ENCODE data around the gene NPPA. TPM values are rescaled to one million over a fixed set of nuclear protein-coding genes. Genes with fewer than 3 reads are reported as not detected.

The NPPA gene
- total RNA-seq, 1 experiment from 2014 or later, result not detected

DNA sequence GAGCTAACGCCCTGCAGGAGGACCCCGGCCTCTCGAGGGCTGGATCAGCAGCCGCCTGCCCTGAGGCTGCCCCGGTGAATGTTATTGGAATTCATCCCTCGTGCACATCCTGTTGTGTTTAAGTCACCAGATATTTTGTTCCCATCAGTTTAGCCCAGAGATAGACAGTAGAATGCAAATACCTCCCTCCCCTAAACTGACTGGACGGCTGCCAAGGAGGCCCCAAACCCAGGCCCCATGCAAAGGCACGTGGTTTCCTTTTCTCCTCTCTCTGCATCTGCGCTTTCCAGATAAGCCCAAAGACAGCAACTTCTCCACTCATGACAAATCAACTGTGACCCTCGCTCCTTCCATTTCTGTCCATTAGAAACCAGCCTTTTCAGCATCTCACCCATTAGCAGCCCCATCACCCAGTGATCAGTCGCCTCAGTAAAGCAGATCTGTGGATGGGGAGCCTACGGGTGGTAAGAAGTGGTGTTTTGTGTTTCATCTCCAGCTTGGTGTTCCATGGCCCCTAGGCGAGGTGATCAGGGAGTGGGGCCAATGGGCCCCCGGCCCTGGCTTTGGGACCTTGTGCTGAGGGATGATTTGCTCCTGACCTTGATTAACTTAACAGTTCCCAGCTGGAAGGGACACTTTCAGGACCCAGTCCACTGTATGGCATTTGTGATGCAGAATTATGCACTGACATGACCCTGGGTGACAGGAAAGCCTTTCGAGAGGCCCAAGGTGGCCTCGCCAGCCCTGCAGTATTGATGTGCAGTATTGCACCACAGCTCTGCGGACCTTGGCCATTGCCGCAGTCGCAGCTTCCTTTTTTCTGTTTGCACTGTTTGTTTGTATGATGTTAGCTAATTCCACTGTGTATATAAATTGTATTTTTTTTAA, 5.2 kb downstream of the NPPA start:
- DNase-seq (ENCODE audit: low spot score), result no peak

DNA sequence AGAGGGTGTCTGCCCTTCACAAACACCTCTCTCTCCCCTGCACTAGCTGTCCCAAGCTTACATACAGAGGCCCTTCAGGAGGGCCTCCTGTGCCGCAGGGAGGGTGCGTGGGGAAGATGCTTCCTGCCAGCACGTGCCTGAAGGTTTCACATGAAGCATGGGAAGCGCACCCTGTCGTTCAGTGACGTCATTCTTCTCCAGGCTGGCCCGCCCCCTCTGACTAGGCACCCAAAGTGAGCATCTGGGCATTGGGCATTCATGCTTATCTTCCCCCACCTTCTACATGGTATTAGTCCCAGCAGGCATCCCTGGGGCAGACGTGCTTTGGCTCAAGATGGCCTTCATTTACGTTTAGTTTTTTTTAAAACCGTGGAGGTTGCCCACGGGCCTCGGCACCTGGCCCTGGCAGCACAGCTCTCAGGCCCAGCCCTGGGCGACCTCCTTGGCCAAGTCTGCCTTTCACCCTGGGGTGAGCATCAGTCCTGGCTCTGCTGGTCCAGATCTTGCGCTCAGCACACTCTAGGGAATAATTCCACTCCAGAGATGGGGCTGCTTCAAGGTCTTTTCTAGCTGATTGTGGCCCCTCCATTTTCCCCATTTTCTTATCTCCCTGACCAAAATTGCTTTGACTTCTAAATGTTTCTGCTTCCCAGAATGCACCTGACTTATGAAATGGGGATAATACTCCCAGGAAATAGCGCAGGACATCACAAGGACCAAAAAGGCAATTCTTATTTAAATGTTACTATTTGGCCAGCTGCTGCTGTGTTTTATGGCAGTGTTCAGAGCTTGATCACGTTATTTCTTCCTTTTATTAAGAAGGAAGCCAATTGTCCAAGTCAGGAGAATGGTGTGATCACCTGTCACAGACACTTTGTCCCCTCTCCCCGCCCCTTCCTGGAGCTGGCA, 6.1 kb downstream of the NPPA start:
- DNase-seq (ENCODE audit: low spot score), result no peak

GRCh38 chr1:11839727-11840705, 7.6 kb downstream of the NPPA start:
- no peak for DNase-seq (ENCODE audit: low spot score)

DNA sequence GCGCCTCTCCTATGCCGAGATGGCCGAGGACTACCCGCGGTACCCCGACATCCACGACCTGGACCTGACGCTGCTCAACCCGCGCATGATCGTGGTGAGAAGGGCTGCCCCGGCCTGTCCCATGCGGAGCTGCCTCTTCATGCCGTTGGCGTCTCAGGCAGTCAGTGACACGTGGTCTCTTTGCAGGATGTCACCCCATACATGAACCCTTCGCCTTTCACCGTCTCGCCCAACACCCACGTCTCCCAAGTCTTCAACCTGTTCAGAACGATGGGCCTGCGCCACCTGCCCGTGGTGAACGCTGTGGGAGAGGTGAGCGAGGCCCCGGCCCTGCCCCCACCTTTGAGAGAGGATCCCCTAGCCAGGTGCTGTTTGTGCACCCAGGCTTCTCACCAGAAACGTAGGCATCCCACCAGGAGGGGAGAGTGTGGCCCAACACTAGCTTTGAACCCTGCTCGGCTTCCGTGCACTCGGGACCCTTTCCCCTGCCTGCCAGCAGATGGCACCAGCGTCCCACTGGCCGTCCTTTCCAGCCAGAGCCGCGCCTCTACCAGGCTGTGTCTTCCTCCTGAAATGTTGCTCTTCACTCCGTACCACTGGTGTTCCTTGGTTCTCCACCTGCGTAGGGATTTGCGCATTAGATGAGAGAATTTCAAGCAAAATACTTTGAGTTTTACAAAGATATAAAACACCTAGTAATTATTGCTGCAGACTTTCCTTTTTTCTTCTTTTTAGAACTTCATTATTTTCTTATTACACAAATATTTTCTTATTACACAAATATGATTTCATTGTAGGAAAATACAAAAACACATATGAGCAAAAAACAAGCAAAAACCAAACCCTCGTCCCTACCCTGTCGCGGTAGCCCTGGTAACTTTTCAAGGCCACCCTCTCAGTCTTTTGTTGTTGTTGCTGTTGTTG, 9.0 kb downstream of the NPPA start:
- peak; percentile 48 for DNase-seq (ENCODE audit: low spot score)

DNA sequence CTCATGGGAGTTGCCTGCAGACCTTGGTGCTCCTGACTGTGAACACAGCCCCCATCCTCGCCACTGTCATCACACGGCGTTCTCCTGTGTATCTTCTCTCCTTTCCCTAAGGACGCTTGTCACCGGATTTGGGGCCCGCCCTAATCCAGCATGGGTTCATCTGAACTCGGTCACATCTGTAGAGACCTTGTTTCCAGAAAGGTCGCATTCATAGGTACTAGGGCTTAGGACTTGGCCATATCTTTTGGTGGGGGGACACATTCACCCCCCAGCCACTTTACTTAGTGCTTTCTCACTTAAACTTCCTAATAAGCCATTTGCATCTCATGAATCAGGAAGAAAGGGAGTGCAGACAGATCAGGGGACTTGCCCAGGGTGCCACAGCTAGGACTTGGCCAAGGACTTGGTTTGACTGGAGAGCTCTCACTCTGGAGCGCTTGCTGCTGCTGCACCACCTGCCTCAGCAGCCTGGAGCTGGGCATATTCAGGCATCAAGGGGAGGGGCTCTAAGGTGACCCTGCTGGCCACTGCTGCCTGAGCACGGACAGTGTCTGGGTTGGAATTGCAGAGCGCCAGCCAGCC, 9.7 kb downstream of the NPPA start:
- no peak for DNase-seq (ENCODE audit: low spot score)

- DNase-seq (ENCODE audit: low spot score), result no peak
These were observed 10.4 kb downstream of the NPPA start for GRCh38 chr1:11836955-11837766.

DNA sequence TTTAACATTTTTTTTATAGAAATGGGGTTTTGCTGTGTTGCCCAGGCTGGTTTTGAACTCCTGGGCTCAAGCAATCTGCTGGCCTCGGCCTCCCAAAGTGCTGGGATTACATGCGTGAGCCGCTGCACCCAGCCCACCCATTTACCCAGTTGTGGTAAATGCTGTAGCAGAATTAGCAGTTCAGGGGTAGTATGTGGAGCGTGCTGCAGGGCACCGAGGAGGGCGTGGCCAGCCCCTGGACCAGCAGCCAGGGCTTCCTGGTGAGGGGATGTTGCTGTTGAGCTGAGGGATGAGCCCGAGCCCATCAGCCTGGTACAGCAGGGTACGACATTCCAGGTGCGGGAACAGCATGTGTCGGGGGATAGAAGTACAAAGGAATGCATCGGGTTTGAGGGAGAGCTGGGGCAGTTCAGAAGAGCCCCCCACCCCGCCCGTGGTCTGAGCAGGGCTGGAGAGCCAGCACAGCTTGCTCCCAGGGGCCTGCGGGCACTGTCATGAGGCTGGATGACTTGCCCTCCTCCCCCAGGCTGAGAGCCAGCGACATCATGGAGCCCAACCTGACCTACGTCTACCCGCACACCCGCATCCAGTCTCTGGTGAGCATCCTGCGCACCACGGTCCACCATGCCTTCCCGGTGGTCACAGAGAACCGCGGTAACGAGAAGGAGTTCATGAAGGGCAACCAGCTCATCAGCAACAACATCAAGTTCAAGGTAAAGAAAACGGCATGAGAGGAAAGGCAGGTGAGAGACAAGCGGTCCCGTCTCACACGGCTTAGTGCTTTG, 11.9 kb downstream of the NPPA start:
- no peak for DNase-seq (ENCODE audit: low spot score)

GRCh38 chr1:11833900-11834299, 13.7 kb downstream of the NPPA start:
- DNase-seq (ENCODE audit: low spot score), result no peak

DNA sequence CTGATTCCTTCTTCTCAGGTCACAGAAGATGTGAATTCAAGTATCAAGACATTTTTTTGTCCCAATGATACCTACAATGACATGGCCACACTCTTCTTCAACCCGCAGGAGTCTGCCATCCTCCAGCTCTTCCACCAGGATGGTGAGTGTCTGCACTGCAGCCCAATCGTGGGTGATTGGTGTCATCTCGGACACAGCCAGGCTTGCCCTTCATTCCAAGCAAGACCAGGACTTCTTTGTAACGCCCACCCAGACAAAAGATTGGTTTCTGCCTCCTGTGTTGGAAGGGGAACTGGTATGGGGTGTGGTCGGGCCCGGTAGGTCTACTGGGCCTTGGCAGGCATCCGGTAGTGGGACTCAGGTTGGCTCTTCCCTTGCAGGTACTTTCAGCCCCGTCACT, 14.1 kb downstream of the NPPA start:
- DNase-seq (ENCODE audit: low spot score), result no peak

- no peak for DNase-seq (ENCODE audit: low spot score)
These were observed 15.4 kb downstream of the NPPA start for GRCh38 chr1:11831945-11832725.

- no peak for DNase-seq (ENCODE audit: low spot score)
These were observed 19.1 kb downstream of the NPPA start for GRCh38 chr1:11828511-11828910.

GRCh38 chr1:11826946-11827345, 20.6 kb downstream of the NPPA start:
- DNase-seq (ENCODE audit: low spot score), result no peak

- no peak for DNase-seq (ENCODE audit: low spot score)
These were observed 22.5 kb downstream of the NPPA start for GRCh38 chr1:11825131-11825530.

DNA sequence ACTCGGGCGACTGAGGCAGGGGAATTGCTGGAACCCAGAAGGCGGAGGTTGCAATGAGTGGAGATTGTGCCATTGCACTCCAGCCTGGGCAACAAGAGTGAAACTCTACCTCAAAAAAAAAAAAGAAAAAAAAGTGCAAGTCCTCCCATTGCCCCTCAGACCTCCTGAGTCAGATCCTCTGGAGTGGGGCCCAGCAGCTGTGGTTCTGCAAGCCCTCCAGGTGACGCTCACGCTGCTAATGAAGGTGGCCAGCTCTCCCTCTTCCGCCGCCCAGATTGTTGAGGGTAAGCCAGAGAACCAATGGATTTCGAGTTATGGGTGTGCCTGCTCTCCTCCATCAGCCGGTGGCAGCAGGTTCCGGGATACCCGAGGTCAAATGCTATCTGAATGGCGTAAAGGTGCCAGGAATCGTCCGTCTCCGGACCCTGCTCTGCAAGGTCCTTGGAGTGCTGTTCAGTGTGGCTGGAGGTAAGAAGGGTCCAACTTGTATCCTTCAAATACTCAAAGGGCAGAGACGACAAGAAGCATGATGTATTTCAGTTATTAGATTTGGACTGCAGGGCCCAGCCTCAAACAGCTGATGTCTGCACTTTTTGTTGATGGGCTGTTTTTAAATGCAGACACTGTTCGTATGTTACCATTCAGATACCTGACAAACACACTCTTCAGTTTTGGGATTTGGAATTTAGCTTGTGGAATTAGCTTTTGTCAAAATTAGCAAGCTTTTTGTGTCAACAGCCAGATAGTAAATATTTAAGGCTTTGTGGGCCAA, 24.0 kb downstream of the NPPA start:
- DNase-seq (ENCODE audit: low spot score), result peak; percentile 42

GRCh38 chr1:11822091-11822490, 25.5 kb downstream of the NPPA start:
- DNase-seq (ENCODE audit: low spot score), result no peak

DNA sequence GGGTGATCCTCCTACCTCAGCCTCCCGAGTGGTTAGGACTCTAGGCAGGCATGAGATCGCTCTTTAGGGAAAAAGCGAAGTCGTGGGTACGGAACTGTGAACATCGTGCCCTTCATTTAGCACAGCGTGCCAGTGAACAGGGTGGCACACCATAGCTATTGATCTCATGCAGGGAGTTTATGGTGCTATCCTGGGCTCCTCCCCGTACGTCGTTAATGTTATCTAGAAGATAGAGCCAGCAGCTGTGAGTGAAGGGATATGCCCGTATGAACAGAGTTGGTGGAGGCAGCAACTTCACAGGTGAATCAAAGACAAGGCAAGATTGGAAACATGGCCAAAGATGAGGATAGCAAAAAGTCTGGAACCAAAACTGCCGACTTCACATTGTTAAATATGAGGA, 30.4 kb downstream of the NPPA start:
- no peak for DNase-seq (ENCODE audit: low spot score)

DNA sequence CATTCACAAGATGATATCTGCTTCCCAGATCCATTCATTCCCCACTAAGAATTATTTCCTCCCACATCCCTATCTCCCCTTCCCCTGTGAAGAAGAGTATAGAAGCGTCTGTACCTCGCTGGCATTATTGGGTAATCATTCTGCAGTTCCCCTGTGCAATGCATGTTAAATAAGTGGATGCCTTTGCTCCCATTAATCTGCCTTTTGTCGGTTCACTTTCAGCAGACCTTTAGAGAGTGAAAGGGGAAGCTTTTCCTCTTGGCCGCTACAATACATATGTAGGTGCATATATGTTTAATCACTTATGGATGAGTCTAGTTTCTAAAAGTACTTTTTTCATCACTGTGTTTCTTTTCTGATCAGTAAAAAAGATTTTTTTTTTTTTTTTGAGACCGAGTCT, 34.6 kb downstream of the NPPA start:
- no peak for DNase-seq (ENCODE audit: low spot score)
